CD4-positive, alpha-beta T cell (primary cell): ENCODE data around the gene DDX28. TPM values are rescaled to one million over a fixed set of nuclear protein-coding genes. Genes with fewer than 3 reads are reported as not detected.
"Not testable (repeated sequence)": the region's sequence is repeated elsewhere in the genome, so short reads cannot be mapped to it uniquely, and the experiment has no call there.

Source experiments
- ATAC-seq: fragments of 200-7000 bp; cut with Tn5 transposase; one replicate; pipeline ENCODE4 v1.10.0; 2022; ENCODE audit warnings: mild to moderate bottlenecking; ENCODE audit not compliant: poor library complexity
- CTCF ChIA-PET: fragments of 350-600 bp; sonication (Branson Sonifier 250); formaldehyde crosslinking; loops from one replicate; lab custom pipeline; 2021; ENCODE audit warnings: antibody characterized with exemption, inconsistent platforms; lab: Charles Lee
- POLR2A ChIA-PET: fragments of 350-600 bp; sonication (Branson Sonifier 250); formaldehyde crosslinking; loops from one replicate; lab custom pipeline; 2021; ENCODE audit warnings: antibody characterized with exemption, inconsistent platforms; lab: Charles Lee
- DNase-seq, 14 experiments: peaks; one replicate each; pipeline ENCODE4 v3.0.0-alpha.2; 2013 to 2020; ENCODE audit warnings: mixed read lengths in 2 of 14
- H3K27ac ChIP-seq, 2 donors: one replicate each; pipeline versions ENCODE4 v1.5.1 to v1.7.0; 2013; ENCODE audit warnings: low read length in 2 of 2, low read depth in 1 of 2, mild to moderate bottlenecking in 1 of 2
- H3K27me3 ChIP-seq, 2 experiments: 1 replicate in 1 of 2; 2 replicates in 1 of 2; pipeline versions ENCODE4 v1.6.1 to v1.7.0; 2013; ENCODE audit warnings: low read length in 2 of 2, control low read depth in 1 of 2, mild to moderate bottlenecking in 1 of 2, moderate library complexity in 1 of 2; ENCODE audit not compliant: insufficient read depth in 2 of 2, control insufficient read depth in 1 of 2
- H3K36me3 ChIP-seq: one replicate; pipeline ENCODE4 v1.6.1; 2013; ENCODE audit warnings: low read length, control low read depth; ENCODE audit not compliant: insufficient read depth
- H3K4me1 ChIP-seq: one replicate; pipeline ENCODE4 v1.6.1; 2013; ENCODE audit warnings: low read length, control low read depth; ENCODE audit not compliant: insufficient read depth
- H3K4me3 ChIP-seq: one replicate; pipeline ENCODE4 v1.5.1; 2013; ENCODE audit warnings: mild to moderate bottlenecking, low read length, moderate library complexity
- H3K9me3 ChIP-seq, 2 experiments: 1 replicate in 1 of 2; 2 replicates in 1 of 2; pipeline versions ENCODE4 v1.6.1 to v1.7.0; 2013; ENCODE audit warnings: low read length in 2 of 2, mild to moderate bottlenecking in 2 of 2, control low read depth in 1 of 2, moderate library complexity in 1 of 2; ENCODE audit not compliant: control insufficient read depth in 1 of 2, insufficient read depth in 1 of 2
- H3K27ac Mint-ChIP-seq: one replicate; pipeline ENCODE4 v1.8.0; 2020; ENCODE audit warnings: mixed read lengths
- H3K27me3 Mint-ChIP-seq: one replicate; pipeline ENCODE4 v1.8.0; 2021; ENCODE audit warnings: mixed read lengths
- H3K36me3 Mint-ChIP-seq: one replicate; pipeline ENCODE4 v1.8.0; 2021; ENCODE audit warnings: low read depth, mixed read lengths
- H3K4me1 Mint-ChIP-seq: one replicate; pipeline ENCODE4 v1.8.0; 2021; ENCODE audit warnings: low read depth, mixed read lengths
- H3K4me3 Mint-ChIP-seq: one replicate; pipeline ENCODE4 v1.8.0; 2020; ENCODE audit warnings: mild to moderate bottlenecking, mixed read lengths
- H3K9me3 Mint-ChIP-seq: one replicate; pipeline ENCODE4 v1.8.0; 2020; ENCODE audit warnings: mixed read lengths
- CTCF ChIP-seq: fragments of 200-600 bp; IDR thresholded peaks from one replicate; pipeline ENCODE4 v1.8.0; 2022; ENCODE audit warnings: antibody characterized with exemption, mild to moderate bottlenecking
- intact Hi-C, 2 experiments: fragments of 100-400 bp; cut with DNase I in 1 of 2; cut with micrococcal nuclease in 1 of 2; formaldehyde crosslinking; loops; one replicate each; pipeline versions ENCODE4 v1.15.1 to v1.9.0; 2023 to 2025; cut with DNase I, micrococcal nuclease
- total RNA-seq, 174 experiments: library from RNA in 2 of 174; stranded (reverse) in 2 of 174; gene quantifications; one replicate each; pipeline ENCODE4 v1.2.3 and lab custom pipeline; 2021 to 2026

Gene DDX28
- total RNA-seq, 2 experiments from 2014 or later = 18.9 to 19.4 TPM

GRCh38 chr16:67998231-67998778, 24.7 kb downstream of the DDX28 start:
- H3K27ac ChIP-seq = peak overlapping the region; percentile 48 to 83
- peak overlapping the region; percentile 93 for H3K27ac Mint-ChIP-seq
- peaks cover 63% of the 10 kb centered on the region for H3K4me1 Mint-ChIP-seq
- DNase-seq, H3K27me3 Mint-ChIP-seq, H3K27me3 ChIP-seq, H3K36me3 ChIP-seq, intact Hi-C loops, ATAC-seq, H3K9me3 Mint-ChIP-seq: not testable (repeated sequence)
- peak overlapping the region; percentile 86 for H3K4me3 Mint-ChIP-seq
- H3K4me3 ChIP-seq = peak overlapping the region; percentile 61
- ChIA-PET CTCF (interaction anchor here (0.8 to 6.5 kb wide), 5 partner anchors 14 to 517 kb away, joined by 3 to 33 read pairs (median 3); partner anchors contain the start of gene ATP6V0D1), POLR2A (interaction anchor here (0.6 to 4.6 kb wide), 19 partner anchors 7 to 247 kb away, joined by 3 to 73 read pairs (median 5); partner anchors contain the start of genes DDX28, DPEP2NB, DUS2 and NFATC3)
- peaks cover 28% of the 10 kb centered on the region for H3K36me3 Mint-ChIP-seq
- peaks cover 0 to 14% of the 10 kb centered on the region in 2 experiments for H3K9me3 ChIP-seq
- peaks cover 79% of the 10 kb centered on the region for H3K4me1 ChIP-seq

GRCh38 chr16:67996666-67997065, 26.4 kb downstream of the DDX28 start:
- Mint-ChIP-seq H3K4me1 (peaks cover 64% of the 10 kb centered on the region), H3K9me3 (no peaks in the 10 kb centered on the region), H3K4me3 (peak overlapping the region; percentile 5), H3K27me3 (no peaks in the 10 kb centered on the region), H3K27ac (peak overlapping the region; percentile 83), H3K36me3 (peaks cover 32% of the 10 kb centered on the region)
- POLR2A ChIA-PET = interaction anchor here (1.0 to 2.0 kb wide), 4 partner anchors 9 to 88 kb away, joined by 3 to 12 read pairs (median 4); partner anchors contain the start of gene NFATC3
- peaks cover 87% of the 10 kb centered on the region for H3K4me1 ChIP-seq
- no peak overlapping the region for H3K27ac ChIP-seq
- CTCF ChIA-PET = interaction anchor here (0.7 to 6.5 kb wide), 2 partner anchors 44 to 446 kb away, joined by 3 to 33 read pairs; no protein-coding TSS in a partner anchor
- no peak for TF ChIP-seq CTCF
- H3K36me3 ChIP-seq = peaks cover 12% of the 10 kb centered on the region
- DNase-seq (no peak), ATAC-seq (no peak)
- intact Hi-C loops = no loop called here
- H3K27me3 ChIP-seq = no peaks in the 10 kb centered on the region
- H3K4me3 ChIP-seq = no peak overlapping the region
- H3K9me3 ChIP-seq = peaks cover 0 to 14% of the 10 kb centered on the region in 2 experiments

- Histone ChIP-seq H3K4me1 (peaks cover 74% of the 10 kb centered on the region), H3K27ac (peak overlapping the region; percentile 29 to 35), H3K27me3 (no peaks in the 10 kb centered on the region), H3K4me3 (no peak overlapping the region), H3K9me3 (peaks cover 0 to 14% of the 10 kb centered on the region in 2 experiments), H3K36me3 (peaks cover 18% of the 10 kb centered on the region)
- POLR2A ChIA-PET = interaction anchor here (0.7 to 3.0 kb wide), 3 partner anchors 10 to 45 kb away, joined by 3 to 23 read pairs (median 6); partner anchors contain the start of genes DDX28 and DUS2
- Mint-ChIP-seq H3K27me3 (no peaks in the 10 kb centered on the region), H3K36me3 (peaks cover 34% of the 10 kb centered on the region), H3K9me3 (no peaks in the 10 kb centered on the region), H3K4me1 (peaks cover 56% of the 10 kb centered on the region), H3K4me3 (peak overlapping the region; percentile 59), H3K27ac (peak overlapping the region; percentile 83)
- intact Hi-C loops = no loop called here
- ATAC-seq (no peak), DNase-seq (peak in 4 of 14 experiments; percentile 26 to 54 (median 36))
- TF ChIP-seq CTCF = no peak
- CTCF ChIA-PET = interaction anchor here (0.6 to 6.5 kb wide), 2 partner anchors 45 to 228 kb away, joined by 3 to 33 read pairs; no protein-coding TSS in a partner anchor
Measured at GRCh38 chr16:67995423-67995822, 27.6 kb downstream of the DDX28 start.

GRCh38 chr16:67994040-67994408, 29.0 kb downstream of the DDX28 start:
- intact Hi-C loops, H3K27me3 ChIP-seq, DNase-seq, H3K9me3 Mint-ChIP-seq, H3K27me3 Mint-ChIP-seq: not testable (repeated sequence)
- ATAC-seq = peak; percentile 22
- H3K36me3 ChIP-seq = peaks cover 21% of the 10 kb centered on the region
- peaks cover 60% of the 10 kb centered on the region for H3K4me1 ChIP-seq
- H3K9me3 ChIP-seq = peaks cover 0 to 14% of the 10 kb centered on the region in 2 experiments
- ChIA-PET CTCF (interaction anchor here (0.6 to 1.2 kb wide), 2 partner anchors 47 to 211 kb away, joined by 3 to 12 read pairs; no protein-coding TSS in a partner anchor), POLR2A (interaction anchor here (0.8 to 3.0 kb wide), 5 partner anchors 11 to 334 kb away, joined by 3 to 23 read pairs (median 5); partner anchors contain the start of genes ACD, DDX28, DUS2 and PSMB10)
- peak overlapping the region; percentile 76 to 90 for H3K27ac ChIP-seq
- Mint-ChIP-seq H3K4me3 (peak overlapping the region; percentile 89), H3K4me1 (peaks cover 42% of the 10 kb centered on the region), H3K36me3 (peaks cover 33% of the 10 kb centered on the region), H3K27ac (peak overlapping the region; percentile 93)
- H3K4me3 ChIP-seq = peak overlapping the region; percentile 63
